ENCODE results near the gene GSTO1.
A peak's percentile ranks its signal among the peaks of the same experiment; 100 is the strongest.

GSTO1 gene

GRCh38 chr10:104277785-104278184, 23.1 kb downstream of the GSTO1 start:
- no peak for DNase-seq

GRCh38 chr10:104279550-104280259, 25.0 kb downstream of the GSTO1 start:
- no peak for DNase-seq

GRCh38 chr10:104281694-104282093, 27.0 kb downstream of the GSTO1 start:
- no peak for DNase-seq

DNA sequence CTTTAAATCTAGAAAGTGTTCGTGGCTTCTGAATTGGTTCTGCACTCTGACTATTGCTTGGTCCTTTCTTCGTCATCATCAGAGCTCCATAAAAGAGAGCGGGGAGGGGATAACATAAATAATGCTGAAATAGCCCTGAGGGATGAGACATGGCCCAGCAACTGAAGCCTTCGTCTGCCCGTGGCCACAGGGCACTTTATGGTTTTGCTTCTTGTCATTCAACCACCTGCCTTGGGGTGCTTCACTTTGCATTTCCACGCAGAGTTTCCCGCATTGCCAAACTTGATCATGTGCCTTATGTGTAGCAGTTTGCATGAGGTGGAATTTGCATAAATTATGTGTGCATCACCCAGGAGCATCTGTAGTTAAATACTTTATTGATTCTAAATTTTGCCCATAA, 30.2 kb downstream of the GSTO1 start:
- no peak for DNase-seq

DNA sequence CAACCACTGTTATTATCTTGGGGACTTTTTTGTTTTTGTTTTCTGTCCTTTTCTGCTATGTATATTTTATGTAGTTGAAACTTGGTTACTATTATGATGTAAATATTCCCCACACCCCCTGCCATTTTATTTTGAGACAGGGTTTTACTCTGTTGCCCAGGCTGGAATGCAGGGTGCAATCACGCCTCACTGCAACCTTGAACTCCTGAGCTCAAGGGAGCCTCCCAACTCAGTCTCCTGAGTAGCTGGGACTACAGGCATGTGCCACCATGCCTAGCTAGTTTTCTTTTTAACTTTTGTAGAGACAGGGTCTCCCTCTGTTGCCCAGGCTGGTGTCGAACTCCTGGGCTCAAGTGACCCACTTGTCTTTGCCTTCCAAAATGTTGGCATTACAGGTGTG, 32.2 kb downstream of the GSTO1 start:
- DNase-seq = no peak

DNA sequence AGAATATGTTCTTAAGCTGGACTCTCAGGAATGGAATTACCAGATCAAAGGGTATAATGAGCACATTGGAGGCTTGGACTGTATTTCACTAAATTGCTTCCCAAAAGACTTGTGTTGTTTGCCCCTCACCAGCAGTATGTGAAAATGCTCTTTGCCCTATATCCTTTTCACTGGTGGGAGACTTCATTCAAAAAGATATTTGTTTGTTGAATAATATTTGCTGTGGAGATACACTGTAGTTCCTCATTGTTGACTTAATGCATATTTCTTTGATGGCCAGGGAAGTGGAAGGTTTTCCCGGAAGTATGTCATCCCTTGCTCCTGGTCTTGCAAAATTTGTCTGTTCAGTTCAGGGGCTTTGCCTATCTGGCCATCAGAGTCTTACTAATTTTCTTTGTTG, 33.7 kb downstream of the GSTO1 start:
- DNase-seq = no peak

- DNase-seq = peak; percentile 86 to 87
Observed at GRCh38 chr10:104291439-104291951, 36.8 kb downstream of the GSTO1 start.

DNA sequence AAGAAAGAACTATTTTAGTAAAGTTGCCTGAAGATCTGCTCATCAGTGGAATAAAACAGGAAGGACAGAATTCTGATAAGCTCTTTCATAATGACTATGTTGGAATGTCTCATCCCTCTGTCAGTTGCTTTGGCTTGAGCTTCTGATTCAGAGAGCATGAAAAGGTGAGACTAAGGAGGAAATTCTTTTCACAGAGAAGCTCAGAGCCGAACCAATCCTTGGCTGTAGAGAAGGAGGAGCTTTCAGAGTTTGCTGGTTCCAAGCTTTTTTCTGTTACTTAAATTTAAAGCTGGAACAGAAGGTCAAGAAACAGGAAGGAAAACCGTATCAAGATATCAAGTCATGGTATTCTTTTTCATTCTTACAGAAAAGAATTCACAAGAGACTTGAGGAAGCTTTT, 38.3 kb downstream of the GSTO1 start:
- no peak for DNase-seq

- DNase-seq = no peak
Observed at GRCh38 chr10:104293781-104294321, 39.2 kb downstream of the GSTO1 start.

DNA sequence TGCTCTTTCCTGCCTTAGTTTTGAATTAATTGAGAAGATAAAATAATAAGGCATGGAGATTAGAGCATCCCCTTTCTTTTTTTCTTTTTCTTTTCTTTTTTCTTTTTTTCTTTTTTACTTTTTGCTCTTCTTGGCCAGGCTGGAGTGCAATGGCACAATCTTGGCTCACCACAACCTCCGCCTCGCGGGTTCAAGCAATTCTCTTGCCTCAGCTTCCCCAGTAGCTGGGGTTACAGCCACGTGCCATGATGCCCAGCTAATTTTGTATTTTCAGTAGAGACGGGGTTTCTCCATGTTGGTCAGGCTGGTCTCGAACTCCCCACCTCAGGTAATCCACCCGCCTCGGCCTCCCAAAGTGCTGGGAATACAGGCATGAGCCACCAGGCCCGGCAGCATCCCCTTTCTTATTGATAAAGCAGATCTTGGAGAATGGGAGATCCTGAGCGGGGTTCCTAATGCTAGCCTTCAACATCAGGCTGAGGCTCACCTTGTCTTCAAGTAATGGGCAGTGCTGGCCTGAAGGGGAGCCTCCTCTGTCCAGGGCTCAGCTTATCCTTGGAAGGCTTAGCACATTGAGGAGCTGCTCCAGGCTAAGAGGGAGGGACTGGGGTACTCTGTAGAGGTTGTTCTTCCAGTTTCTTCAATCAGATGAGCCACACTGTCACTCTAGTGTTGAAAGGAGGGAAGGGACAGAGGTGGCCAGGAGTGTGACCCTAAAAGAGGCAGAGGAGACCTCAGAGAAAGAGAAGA, 42.2 kb downstream of the GSTO1 start:
- DNase-seq = no peak

- DNase-seq = no peak
Observed at GRCh38 chr10:104297697-104298660, 43.3 kb downstream of the GSTO1 start.

- DNase-seq = no peak
Observed at GRCh38 chr10:104299031-104299904, 44.6 kb downstream of the GSTO1 start.

DNA sequence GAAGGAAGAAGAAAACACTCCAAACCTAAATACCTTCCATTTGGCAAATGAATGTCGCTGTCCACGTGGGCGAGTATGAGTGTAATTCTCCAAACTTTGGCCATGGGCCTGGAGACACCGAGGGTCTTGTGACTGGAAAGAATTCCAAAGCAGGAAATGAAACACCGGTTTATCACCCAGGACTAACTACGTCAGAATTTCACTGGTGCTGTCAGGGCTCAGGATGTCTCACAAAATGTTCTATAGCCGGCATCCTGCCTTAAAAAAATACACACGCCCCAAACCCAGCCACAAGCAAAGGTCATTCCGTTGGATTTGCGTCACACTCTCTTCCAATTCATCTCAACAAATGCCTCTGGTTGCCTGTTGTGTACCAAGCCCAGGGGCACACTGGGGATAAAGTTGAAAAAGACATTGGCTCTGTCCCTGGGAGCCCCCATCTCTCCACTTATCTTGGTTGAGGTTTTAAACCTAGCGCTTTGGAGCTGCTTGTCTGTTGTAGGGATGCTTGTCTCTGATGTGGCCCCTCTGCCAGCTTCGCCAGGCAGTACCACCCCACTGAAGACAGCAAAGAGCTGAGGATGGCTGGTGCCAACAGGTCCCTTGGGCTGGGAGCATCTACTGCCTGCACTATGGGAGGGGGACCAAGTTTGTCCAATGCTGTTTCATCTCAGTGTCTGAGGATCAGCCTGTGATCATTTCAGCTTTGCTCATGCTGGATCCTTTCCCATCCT, 45.5 kb downstream of the GSTO1 start:
- no peak for DNase-seq

- DNase-seq = no peak
Observed at GRCh38 chr10:104300736-104301292, 46.1 kb downstream of the GSTO1 start.

DNA sequence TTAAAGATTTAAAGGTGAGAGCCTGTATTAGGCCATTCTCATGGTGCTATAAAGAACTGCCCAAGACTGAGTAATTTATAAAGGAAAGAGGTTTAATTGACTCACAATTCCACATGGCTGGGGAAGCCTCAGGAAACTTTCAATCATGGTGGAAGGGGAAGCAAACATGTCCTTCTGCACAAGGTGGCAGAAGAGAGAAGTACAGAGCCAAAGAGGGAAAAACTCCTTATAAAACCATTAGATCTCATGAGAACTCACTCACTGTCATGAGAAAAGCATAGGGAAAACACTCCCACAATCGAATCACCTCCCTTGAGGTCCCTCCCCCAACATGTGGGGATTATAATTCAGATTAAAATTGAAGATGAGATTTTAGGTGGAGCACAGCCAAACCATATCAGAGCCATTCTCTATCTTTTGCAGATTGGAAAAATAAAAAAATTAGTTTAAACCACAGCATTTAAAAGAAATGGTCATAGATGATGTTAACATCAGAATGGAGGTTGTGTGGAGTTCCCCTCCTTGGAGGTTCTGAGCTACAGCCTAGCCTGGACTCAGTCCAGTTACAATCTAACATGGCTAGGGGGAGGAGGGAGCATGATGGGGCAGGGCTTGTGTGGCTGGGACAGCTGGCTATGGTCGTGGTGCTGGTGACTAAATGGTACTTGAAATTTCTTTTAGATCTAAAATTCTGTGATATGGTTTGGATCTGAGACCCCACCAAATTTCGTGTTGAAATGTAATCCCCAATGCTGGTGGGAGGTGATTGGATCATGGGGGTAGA, 47.4 kb downstream of the GSTO1 start:
- DNase-seq = no peak

- no peak for DNase-seq
Observed at GRCh38 chr10:104303594-104304355, 49.1 kb downstream of the GSTO1 start.

- no peak for DNase-seq
Observed at GRCh38 chr10:104304356-104304745, 49.7 kb downstream of the GSTO1 start.

- no peak for DNase-seq
Observed at GRCh38 chr10:104304927-104305326, 50.2 kb downstream of the GSTO1 start.

GRCh38 chr10:104306897-104307296, 52.2 kb downstream of the GSTO1 start:
- DNase-seq = no peak

Data from activated CD4-positive, alpha-beta T cell treated with anti-CD3 and anti-CD28 coated beads for 4 hours (primary cell).